SK-N-SH (cell line): Measurements from ENCODE around the gene C1orf174. TPM values are rescaled to one million over a fixed set of nuclear protein-coding genes. Genes with fewer than 3 reads are reported as not detected.

Experiments used
- CTCF ChIA-PET: fragments of 300-600, 350-600 bp; formaldehyde crosslinking; extraction: SDS; loops from one replicate; lab custom pipeline; 2021; lab: Yijun Ruan, JAX
- POLR2A ChIA-PET: fragments of 350-600 bp; sonication (Branson Sonifier 250); formaldehyde crosslinking; extraction: SDS; loops from one replicate; lab custom pipeline; 2020; ENCODE audit warnings: antibody characterized with exemption, inconsistent platforms; lab: Yijun Ruan, JAX
- DNase-seq: peaks from one replicate; pipeline ENCODE4 v3.0.0; 2012
- H2AFZ ChIP-seq: fragments of 200-600 bp; sonication (generic); 2 replicates; pipeline ENCODE4 v1.8.1; 2016; ENCODE audit warnings: antibody characterized with exemption, mild to moderate bottlenecking, low read depth
- H3F3A ChIP-seq: fragments of 200-600 bp; sonication (generic); replicated peaks from 2 replicates; pipeline ENCODE3; 2016; ENCODE audit warnings: antibody characterized with exemption, mild to moderate bottlenecking; ENCODE audit not compliant: insufficient read depth
- H3K27ac ChIP-seq, 2 experiments: fragments of 200-500 bp in 1 of 2; fragments of 200-600 bp in 1 of 2; sonication (Bioruptor generic) in 1 of 2; sonication (generic), shearing (Covaris generic) in 1 of 2; 2 replicates each; pipeline versions ENCODE4 v1.5.1 to v1.6.1; 2014 to 2016; ENCODE audit warnings: low read depth in 2 of 2, inconsistent platforms in 1 of 2, low read length in 1 of 2, mild to moderate bottlenecking in 1 of 2, mixed read lengths in 1 of 2
- H3K27me3 ChIP-seq: fragments of 200-600 bp; sonication (generic), shearing (Covaris generic); 2 replicates; pipeline ENCODE4 v1.6.1; 2016; ENCODE audit warnings: mixed run types; ENCODE audit not compliant: insufficient read depth
- H3K36me3 ChIP-seq, 2 experiments: fragments of 200-500 bp in 1 of 2; fragments of 200-600 bp in 1 of 2; sonication (Bioruptor generic) in 1 of 2; sonication (generic) in 1 of 2; replicated peaks in 1 of 2; 2 replicates each; pipeline versions ENCODE3 to v1.5.1; 2014 to 2016; ENCODE audit warnings: low read length in 1 of 2, mild to moderate bottlenecking in 1 of 2; ENCODE audit not compliant: insufficient read depth in 2 of 2, control insufficient read depth in 1 of 2
- H3K4me1 ChIP-seq, 2 experiments: fragments of 200-500 bp in 1 of 2; fragments of 200-600 bp in 1 of 2; sonication (Bioruptor generic) in 1 of 2; sonication (generic), shearing (Covaris generic) in 1 of 2; 2 replicates each; pipeline versions ENCODE4 v1.5.1 to v1.6.1; 2014 to 2016; ENCODE audit warnings: low read depth in 1 of 2, low read length in 1 of 2, mixed run types in 1 of 2; ENCODE audit not compliant: insufficient read depth in 2 of 2, control insufficient read depth in 1 of 2
- H3K4me2 ChIP-seq: fragments of 200-600 bp; sonication (generic), shearing (Covaris generic); 2 replicates; pipeline ENCODE4 v1.6.1; 2017; ENCODE audit warnings: mixed run types
- H3K4me3 ChIP-seq, 2 experiments: fragments of 200-500 bp in 1 of 2; fragments of 200-600 bp in 1 of 2; sonication (Bioruptor generic) in 1 of 2; sonication (generic), shearing (Covaris generic) in 1 of 2; 2 replicates each; pipeline versions ENCODE4 v1.5.1 to v1.8.1; 2014 to 2016; ENCODE audit warnings: low read depth in 2 of 2, inconsistent platforms in 1 of 2, low read length in 1 of 2, mild to moderate bottlenecking in 1 of 2, mixed read lengths in 1 of 2, moderate library complexity in 1 of 2
- H3K79me2 ChIP-seq: fragments of 200-600 bp; sonication (generic); 2 replicates; pipeline ENCODE4 v1.8.1; 2017; ENCODE audit warnings: mild to moderate bottlenecking; ENCODE audit not compliant: insufficient read depth
- H3K9ac ChIP-seq: fragments of 200-600 bp; sonication (generic); 2 replicates; pipeline ENCODE4 v1.6.1; 2017; ENCODE audit warnings: mixed run types
- H3K9me2 ChIP-seq: fragments of 200-600 bp; sonication (generic); 2 replicates; pipeline ENCODE4 v1.6.1; 2017; ENCODE audit warnings: mixed run types
- H3K9me3 ChIP-seq: fragments of 200-600 bp; sonication (generic); 2 replicates; pipeline ENCODE4 v1.6.1; 2017; ENCODE audit warnings: mixed run types, mild to moderate bottlenecking, moderate library complexity
- H4K20me1 ChIP-seq: fragments of 200-600 bp; sonication (generic); 2 replicates; pipeline ENCODE4 v1.6.1; 2017; ENCODE audit warnings: mild to moderate bottlenecking, mixed run types; ENCODE audit not compliant: insufficient read depth
- FOXJ3 ChIP-seq: sonication (generic); formaldehyde crosslinking; IDR thresholded peaks from 2 replicates; pipeline ENCODE4 v1.5.1; 2020; ENCODE audit warnings: mild to moderate bottlenecking, missing genetic modification reagents
- JUND ChIP-seq: IDR thresholded peaks from 2 replicates; pipeline ENCODE4 v1.4.0; 2012
- MEF2A ChIP-seq: IDR thresholded peaks from 2 replicates; pipeline ENCODE4 v1.4.0; 2012; ENCODE audit warnings: low read depth, borderline replicate concordance
- MXI1 ChIP-seq: IDR thresholded peaks from 2 replicates; pipeline ENCODE4 v1.6.1; 2012; ENCODE audit warnings: mild to moderate bottlenecking, low read depth, low read length, improper control_type of control experiment
- NFIC ChIP-seq: IDR thresholded peaks from 2 replicates; pipeline ENCODE4 v1.4.0; 2012; ENCODE audit warnings: borderline replicate concordance
- POLR2AphosphoS5 ChIP-seq: IDR thresholded peaks from 2 replicates; pipeline ENCODE4 v1.6.1; 2012; ENCODE audit warnings: low read depth, low read length
- RCOR1 ChIP-seq: fragments of 150-350 bp; IDR thresholded peaks from 2 replicates; pipeline ENCODE4 v1.6.1; 2017; ENCODE audit warnings: antibody characterized with exemption, low read length
- SIN3A ChIP-seq: IDR thresholded peaks from 2 replicates; pipeline ENCODE4 v1.6.1; 2012; ENCODE audit warnings: low read depth, mild to moderate bottlenecking, low read length, moderate library complexity, borderline replicate concordance
- SMC3 ChIP-seq: IDR thresholded peaks from 2 replicates; pipeline ENCODE4 v1.6.1; 2012; ENCODE audit warnings: low read depth, low read length, improper control_type of control experiment
- TCF12 ChIP-seq: IDR thresholded peaks from 2 replicates; pipeline ENCODE4 v1.4.0; 2012
- WGBS: methylation state at CpG from one replicate; pipeline ENCODE4 v1.1.6; 2017; ENCODE audit warnings: low lambda C conversion rate; 5-methylcytosine and 5-hydroxymethylcytosine counted together
- polyA plus RNA-seq, 3 experiments: library from polyadenylated mRNA; depleted of rRNA; stranded (reverse); fragments of >200 nt; gene quantifications; 2 replicates each; pipeline ENCODE4 v1.2.3, GENCODE V29; 2012
- TF ChIP-seq, protein P1 (sequence below): IDR thresholded peaks from 2 replicates; pipeline ENCODE4 v1.6.1; 2012; ENCODE audit warnings: mild to moderate bottlenecking, low read depth, low read length, moderate library complexity
- TF ChIP-seq, protein P2 (sequence below): IDR thresholded peaks from 2 replicates; pipeline ENCODE4 v1.4.0; 2012; ENCODE audit warnings: low read depth
- TF ChIP-seq, protein P3 (sequence below): IDR thresholded peaks from 2 replicates; pipeline ENCODE4 v1.4.0; 2012; ENCODE audit warnings: low read depth, borderline replicate concordance
- TF ChIP-seq, protein P4 (sequence below): IDR thresholded peaks from 2 replicates; pipeline ENCODE4; 2012
- TF ChIP-seq, protein P5 (sequence below): IDR thresholded peaks from 2 replicates; pipeline ENCODE4 v1.4.0; 2012; ENCODE audit warnings: low read depth, borderline replicate concordance

C1orf174 gene
- polyA plus RNA-seq, 1 of the 3 experiments (the other 2 are of a cell fraction), result 21.4 TPM

DNA sequence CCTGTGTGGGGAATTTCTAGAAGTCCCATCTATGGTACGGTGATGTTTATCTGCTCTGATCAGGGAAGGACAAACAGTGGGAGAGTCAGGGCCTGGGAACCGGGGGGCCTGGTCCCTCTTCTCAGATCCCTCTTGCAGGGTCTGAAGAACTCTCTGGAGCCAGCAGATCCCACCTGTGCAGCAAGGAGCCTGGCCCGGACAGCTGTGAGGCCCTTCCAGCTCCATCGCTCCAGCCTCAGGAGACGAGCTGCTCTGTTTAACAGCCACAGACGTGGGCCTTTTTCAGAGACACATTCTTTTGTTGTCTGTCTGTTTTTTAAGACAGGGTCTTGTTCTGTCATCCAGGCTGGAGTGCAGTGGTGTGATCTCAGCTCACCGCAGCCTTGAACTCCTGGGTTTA lies 14.5 kb downstream of the C1orf174 start (continued):
- TF ChIP-seq, protein P1, sequence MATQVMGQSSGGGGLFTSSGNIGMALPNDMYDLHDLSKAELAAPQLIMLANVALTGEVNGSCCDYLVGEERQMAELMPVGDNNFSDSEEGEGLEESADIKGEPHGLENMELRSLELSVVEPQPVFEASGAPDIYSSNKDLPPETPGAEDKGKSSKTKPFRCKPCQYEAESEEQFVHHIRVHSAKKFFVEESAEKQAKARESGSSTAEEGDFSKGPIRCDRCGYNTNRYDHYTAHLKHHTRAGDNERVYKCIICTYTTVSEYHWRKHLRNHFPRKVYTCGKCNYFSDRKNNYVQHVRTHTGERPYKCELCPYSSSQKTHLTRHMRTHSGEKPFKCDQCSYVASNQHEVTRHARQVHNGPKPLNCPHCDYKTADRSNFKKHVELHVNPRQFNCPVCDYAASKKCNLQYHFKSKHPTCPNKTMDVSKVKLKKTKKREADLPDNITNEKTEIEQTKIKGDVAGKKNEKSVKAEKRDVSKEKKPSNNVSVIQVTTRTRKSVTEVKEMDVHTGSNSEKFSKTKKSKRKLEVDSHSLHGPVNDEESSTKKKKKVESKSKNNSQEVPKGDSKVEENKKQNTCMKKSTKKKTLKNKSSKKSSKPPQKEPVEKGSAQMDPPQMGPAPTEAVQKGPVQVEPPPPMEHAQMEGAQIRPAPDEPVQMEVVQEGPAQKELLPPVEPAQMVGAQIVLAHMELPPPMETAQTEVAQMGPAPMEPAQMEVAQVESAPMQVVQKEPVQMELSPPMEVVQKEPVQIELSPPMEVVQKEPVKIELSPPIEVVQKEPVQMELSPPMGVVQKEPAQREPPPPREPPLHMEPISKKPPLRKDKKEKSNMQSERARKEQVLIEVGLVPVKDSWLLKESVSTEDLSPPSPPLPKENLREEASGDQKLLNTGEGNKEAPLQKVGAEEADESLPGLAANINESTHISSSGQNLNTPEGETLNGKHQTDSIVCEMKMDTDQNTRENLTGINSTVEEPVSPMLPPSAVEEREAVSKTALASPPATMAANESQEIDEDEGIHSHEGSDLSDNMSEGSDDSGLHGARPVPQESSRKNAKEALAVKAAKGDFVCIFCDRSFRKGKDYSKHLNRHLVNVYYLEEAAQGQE, result no peak
- no peak for TF ChIP-seq RCOR1
- no peak for TF ChIP-seq POLR2AphosphoS5

DNA sequence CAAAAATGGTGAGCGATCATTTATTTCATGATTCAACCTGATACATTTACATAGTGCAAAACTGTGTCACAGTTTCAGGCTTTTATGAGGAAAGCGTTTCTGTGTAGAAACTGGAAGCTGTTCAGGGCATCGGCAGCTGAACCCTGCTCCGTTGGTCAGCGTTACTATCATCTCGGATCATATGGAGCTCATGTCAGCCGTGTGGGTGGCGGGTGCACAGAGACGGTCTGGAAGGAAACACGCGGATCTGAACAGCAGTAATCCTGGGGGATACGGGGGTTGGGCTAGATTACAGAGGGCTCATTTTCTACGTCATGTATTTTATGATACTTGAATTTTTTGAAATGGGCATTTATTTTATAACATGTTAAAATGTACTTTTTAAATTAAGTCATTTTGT lies 15.1 kb downstream of the C1orf174 start:
- TF ChIP-seq POLR2AphosphoS5 (no peak), FOXJ3 (no peak), NFIC (no peak), MXI1 (no peak), MEF2A (no peak), JUND (no peak), SIN3A (no peak), SMC3 (no peak), TCF12 (no peak), RCOR1 (no peak)
- TF ChIP-seq, protein P1, result no peak
- TF ChIP-seq, protein P2, sequence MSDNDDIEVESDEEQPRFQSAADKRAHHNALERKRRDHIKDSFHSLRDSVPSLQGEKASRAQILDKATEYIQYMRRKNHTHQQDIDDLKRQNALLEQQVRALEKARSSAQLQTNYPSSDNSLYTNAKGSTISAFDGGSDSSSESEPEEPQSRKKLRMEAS, result no peak
- TF ChIP-seq, protein P3, sequence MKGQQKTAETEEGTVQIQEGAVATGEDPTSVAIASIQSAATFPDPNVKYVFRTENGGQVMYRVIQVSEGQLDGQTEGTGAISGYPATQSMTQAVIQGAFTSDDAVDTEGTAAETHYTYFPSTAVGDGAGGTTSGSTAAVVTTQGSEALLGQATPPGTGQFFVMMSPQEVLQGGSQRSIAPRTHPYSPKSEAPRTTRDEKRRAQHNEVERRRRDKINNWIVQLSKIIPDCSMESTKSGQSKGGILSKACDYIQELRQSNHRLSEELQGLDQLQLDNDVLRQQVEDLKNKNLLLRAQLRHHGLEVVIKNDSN, result no peak
- TF ChIP-seq, protein P4, sequence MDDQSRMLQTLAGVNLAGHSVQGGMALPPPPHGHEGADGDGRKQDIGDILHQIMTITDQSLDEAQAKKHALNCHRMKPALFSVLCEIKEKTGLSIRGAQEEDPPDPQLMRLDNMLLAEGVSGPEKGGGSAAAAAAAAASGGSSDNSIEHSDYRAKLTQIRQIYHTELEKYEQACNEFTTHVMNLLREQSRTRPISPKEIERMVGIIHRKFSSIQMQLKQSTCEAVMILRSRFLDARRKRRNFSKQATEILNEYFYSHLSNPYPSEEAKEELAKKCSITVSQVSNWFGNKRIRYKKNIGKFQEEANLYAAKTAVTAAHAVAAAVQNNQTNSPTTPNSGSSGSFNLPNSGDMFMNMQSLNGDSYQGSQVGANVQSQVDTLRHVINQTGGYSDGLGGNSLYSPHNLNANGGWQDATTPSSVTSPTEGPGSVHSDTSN, result no peak
- TF ChIP-seq, protein P5, sequence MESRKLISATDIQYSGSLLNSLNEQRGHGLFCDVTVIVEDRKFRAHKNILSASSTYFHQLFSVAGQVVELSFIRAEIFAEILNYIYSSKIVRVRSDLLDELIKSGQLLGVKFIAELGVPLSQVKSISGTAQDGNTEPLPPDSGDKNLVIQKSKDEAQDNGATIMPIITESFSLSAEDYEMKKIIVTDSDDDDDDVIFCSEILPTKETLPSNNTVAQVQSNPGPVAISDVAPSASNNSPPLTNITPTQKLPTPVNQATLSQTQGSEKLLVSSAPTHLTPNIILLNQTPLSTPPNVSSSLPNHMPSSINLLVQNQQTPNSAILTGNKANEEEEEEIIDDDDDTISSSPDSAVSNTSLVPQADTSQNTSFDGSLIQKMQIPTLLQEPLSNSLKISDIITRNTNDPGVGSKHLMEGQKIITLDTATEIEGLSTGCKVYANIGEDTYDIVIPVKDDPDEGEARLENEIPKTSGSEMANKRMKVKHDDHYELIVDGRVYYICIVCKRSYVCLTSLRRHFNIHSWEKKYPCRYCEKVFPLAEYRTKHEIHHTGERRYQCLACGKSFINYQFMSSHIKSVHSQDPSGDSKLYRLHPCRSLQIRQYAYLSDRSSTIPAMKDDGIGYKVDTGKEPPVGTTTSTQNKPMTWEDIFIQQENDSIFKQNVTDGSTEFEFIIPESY, result no peak
- no peak overlapping the region for H2AFZ ChIP-seq
- no peaks in the 10 kb centered on the region for H4K20me1 ChIP-seq
- H3K4me2 ChIP-seq, result no peak overlapping the region
- no peak for DNase-seq
- H3K79me2 ChIP-seq, result no peaks in the 10 kb centered on the region
- H3K9me2 ChIP-seq, result no peaks in the 10 kb centered on the region
- CTCF ChIA-PET, result interaction anchor here (1.1 kb wide), 1 partner anchor 11 kb away, joined by 5 read pairs; no protein-coding TSS in a partner anchor
- peaks cover 3 to 20% of the 10 kb centered on the region in 2 experiments for H3K36me3 ChIP-seq
- no peaks in the 10 kb centered on the region for H3F3A ChIP-seq
- no peak overlapping the region for H3K27ac ChIP-seq
- H3K9me3 ChIP-seq, result no peaks in the 10 kb centered on the region
- H3K27me3 ChIP-seq, result no peaks in the 10 kb centered on the region
- H3K4me3 ChIP-seq, result no peak overlapping the region
- POLR2A ChIA-PET, result interaction anchor here (1.8 kb wide), 1 partner anchor 9 kb away, joined by 3 read pairs; no protein-coding TSS in a partner anchor
- 94% methylated on average over 12 of the region's 13 CpGs for WGBS
- H3K9ac ChIP-seq, result no peak overlapping the region
- no peaks in the 10 kb centered on the region for H3K4me1 ChIP-seq
